ENCODE measurements around the gene CASKIN1. TPM values are rescaled to one million over a fixed set of nuclear protein-coding genes. Genes with fewer than 3 reads are reported as not detected.

CASKIN1 gene
- total RNA-seq, 6 donors from 2014 or later: 0.06 to 1.0 (median 0.15) TPM; not detected in 3

DNA sequence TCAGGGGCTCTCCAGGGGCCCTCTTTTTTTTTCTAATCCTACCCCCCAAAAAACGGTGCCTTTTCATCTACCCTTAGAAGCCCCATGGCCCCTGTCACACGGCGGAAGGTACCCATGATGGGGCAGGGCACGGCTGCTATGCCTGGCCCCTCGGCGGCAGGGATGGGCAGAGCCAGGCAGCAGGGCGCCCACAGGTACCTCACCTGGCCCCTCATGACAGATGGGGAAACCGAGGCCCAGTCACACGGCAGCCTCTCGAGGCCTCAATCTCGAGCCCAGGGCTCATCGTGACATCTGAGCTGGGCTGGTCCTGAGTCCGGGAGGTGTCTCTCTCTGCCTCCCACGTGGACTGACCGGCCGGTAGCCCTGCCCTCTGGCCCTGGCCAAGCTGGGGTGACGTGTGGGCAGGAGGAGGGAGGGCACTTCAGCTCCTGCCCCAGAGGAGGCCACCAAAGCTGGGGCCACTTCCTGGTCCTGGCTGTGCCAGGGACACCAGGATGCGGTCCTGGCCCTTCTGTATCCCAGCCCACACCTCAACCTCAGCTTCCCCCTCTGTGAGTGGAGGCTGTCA lies 29.3 kb downstream of the CASKIN1 start:
- no peak overlapping the region for H3K27ac ChIP-seq
- 94% methylated on average over 3 to 18 of the region's 18 CpGs for WGBS, 2 donors
- TF ChIP-seq POLR2AphosphoS5 (IDR thresholded peaks at IDR 0.05): no peak
- no peak for TF ChIP-seq EP300 (IDR thresholded peaks at IDR 0.05)
- TF ChIP-seq, protein P1, sequence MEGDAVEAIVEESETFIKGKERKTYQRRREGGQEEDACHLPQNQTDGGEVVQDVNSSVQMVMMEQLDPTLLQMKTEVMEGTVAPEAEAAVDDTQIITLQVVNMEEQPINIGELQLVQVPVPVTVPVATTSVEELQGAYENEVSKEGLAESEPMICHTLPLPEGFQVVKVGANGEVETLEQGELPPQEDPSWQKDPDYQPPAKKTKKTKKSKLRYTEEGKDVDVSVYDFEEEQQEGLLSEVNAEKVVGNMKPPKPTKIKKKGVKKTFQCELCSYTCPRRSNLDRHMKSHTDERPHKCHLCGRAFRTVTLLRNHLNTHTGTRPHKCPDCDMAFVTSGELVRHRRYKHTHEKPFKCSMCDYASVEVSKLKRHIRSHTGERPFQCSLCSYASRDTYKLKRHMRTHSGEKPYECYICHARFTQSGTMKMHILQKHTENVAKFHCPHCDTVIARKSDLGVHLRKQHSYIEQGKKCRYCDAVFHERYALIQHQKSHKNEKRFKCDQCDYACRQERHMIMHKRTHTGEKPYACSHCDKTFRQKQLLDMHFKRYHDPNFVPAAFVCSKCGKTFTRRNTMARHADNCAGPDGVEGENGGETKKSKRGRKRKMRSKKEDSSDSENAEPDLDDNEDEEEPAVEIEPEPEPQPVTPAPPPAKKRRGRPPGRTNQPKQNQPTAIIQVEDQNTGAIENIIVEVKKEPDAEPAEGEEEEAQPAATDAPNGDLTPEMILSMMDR (IDR thresholded peaks at IDR 0.05): no peak
- TF ChIP-seq POLR2A (IDR thresholded peaks at IDR 0.05): no peak
- H3K36me3 ChIP-seq: peaks cover 4 to 59% (median 42%) of the 10 kb centered on the region in 4 donors
- no peak overlapping the region for H3K4me3 ChIP-seq
- no peaks in the 10 kb centered on the region for H3K9me3 ChIP-seq
- ATAC-seq (ENCODE audit: low FRiP score in 2 of 2) (no peak), DNase-seq (peak in 1 of 2 donors; percentile 59)
- peaks cover 8 to 31% (median 9%) of the 10 kb centered on the region in 4 donors for H3K4me1 ChIP-seq
- H3K27me3 ChIP-seq: no peaks in the 10 kb centered on the region

DNA sequence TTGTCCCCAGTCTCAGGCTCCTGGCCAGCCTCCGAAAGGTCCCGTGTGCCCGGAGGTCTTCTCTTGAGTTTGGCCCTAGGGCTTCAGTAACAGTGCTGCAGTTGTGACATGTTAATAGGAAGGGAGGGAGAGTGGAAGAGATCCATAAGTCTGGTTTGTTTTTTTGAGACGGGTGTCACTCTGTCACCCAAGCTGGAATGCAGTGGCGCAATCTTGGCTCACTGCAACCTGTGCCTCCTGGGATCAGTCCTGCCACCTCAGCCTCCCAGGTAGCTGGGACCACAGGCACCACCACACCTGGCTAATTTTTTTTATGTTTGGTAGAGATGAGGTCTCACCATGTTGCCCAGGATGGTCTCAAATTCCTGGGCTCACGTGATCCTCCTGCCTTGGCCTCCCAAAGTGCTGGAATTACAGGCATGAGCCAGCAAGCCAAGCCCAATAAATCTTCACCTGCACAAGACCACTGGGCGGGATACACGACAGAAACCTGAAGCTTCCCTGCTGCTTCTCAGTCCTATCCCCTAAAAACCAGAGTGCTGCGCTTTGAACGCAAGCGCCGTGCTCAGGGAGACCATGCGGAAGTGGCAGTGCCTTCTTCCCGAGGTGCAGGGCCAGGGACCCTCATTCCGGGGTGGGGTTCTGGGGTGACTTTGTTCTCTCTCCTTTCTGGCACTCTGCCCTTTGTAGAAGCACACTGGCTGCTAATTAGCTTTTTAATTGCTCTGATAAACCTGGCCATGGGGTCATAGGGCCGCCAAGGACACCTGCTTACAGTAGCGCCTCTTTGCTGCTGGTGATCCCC lies 29.9 kb downstream of the CASKIN1 start:
- H3K27me3 ChIP-seq: no peaks in the 10 kb centered on the region
- TF ChIP-seq POLR2AphosphoS5 (IDR thresholded peaks at IDR 0.05) (no peak), EP300 (IDR thresholded peaks at IDR 0.05) (no peak), POLR2A (IDR thresholded peaks at IDR 0.05) (no peak)
- TF ChIP-seq, protein P1 (IDR thresholded peaks at IDR 0.05): no peak
- peaks cover 10 to 28% (median 13%) of the 10 kb centered on the region in 4 donors for H3K4me1 ChIP-seq
- no peaks in the 10 kb centered on the region for H3K9me3 ChIP-seq
- H3K36me3 ChIP-seq: peaks cover 4 to 52% (median 38%) of the 10 kb centered on the region in 4 donors
- H3K4me3 ChIP-seq: no peak overlapping the region
- WGBS, 2 donors: 92 to 94% methylated on average over 14 to 17 of the region's 17 CpGs
- no peak for ATAC-seq (ENCODE audit: low FRiP score in 2 of 2)
- no peak overlapping the region for H3K27ac ChIP-seq
- DNase-seq: no peak

DNA sequence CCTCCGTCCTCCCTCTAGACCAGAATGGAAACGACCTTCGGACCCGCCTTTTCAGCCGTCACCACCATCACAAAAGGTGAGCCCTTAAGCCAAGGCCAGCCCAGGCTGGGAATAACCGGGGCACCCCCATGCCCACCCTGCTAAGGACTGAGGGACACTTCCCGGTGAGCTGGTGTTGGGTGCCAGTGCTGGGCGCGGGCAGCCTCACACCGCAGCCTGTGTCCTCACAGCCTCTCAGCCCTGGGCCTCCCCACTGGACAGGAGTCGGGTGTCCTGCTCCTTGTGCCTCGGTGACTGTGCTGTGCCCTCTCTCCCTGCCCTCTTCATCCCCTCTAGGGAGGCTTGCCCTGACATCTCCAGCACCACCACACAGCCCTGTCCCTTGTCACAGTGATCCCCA lies 30.5 kb downstream of the CASKIN1 start:
- no peak overlapping the region for H3K27ac ChIP-seq
- no peaks in the 10 kb centered on the region for H3K27me3 ChIP-seq
- H3K4me3 ChIP-seq: no peak overlapping the region
- TF ChIP-seq, protein P1 (IDR thresholded peaks at IDR 0.05): no peak
- TF ChIP-seq EP300 (IDR thresholded peaks at IDR 0.05) (no peak), POLR2AphosphoS5 (IDR thresholded peaks at IDR 0.05) (no peak), POLR2A (IDR thresholded peaks at IDR 0.05) (no peak)
- peaks cover 13 to 30% (median 16%) of the 10 kb centered on the region in 4 donors for H3K4me1 ChIP-seq
- no peaks in the 10 kb centered on the region for H3K9me3 ChIP-seq
- DNase-seq: peak in 1 of 2 donors; percentile 55
- WGBS, 2 donors: 96% methylated on average over 7 to 11 of the region's 12 CpGs
- no peak for ATAC-seq (ENCODE audit: low FRiP score in 2 of 2)
- H3K36me3 ChIP-seq: peaks cover 4 to 52% (median 36%) of the 10 kb centered on the region in 4 donors

DNA sequence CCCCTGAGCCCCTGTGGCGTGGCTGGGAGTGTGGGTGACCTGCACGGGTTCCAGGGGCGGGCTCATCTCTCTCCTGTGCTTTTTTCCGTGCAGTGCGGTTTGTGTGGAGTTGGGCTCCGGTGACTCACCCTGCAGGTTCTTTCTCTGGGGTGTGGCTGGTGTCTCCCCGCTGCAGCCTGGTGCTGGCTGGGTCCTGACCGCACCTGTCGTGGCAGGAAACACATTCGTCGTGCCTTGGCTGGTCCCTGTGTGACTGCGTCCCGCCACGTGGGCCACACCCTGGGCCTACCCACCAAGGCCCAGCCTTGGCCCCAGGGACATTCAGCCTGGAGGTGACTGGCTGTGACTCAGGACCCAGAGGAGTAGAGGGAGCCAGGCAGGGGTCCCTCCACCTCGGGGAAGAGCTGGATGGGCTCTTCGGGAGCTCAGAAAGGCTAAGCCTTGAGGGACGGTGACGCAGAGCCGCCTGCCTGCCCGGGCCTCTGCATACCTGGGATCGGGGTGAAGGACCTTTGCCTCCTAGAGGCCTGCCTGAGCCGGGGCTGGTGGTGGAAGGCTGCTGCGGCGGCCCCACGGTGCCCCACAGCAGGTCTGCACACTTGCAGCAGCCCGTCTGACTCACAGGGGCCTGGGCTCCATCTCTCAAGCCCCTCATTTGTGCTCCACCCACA lies 33.1 kb downstream of the CASKIN1 start:
- no peak for TF ChIP-seq POLR2A (IDR thresholded peaks at IDR 0.05)
- no peak for TF ChIP-seq POLR2AphosphoS5 (IDR thresholded peaks at IDR 0.05)
- TF ChIP-seq, protein P1 (IDR thresholded peaks at IDR 0.05): no peak
- TF ChIP-seq EP300 (IDR thresholded peaks at IDR 0.05): no peak
- ATAC-seq (ENCODE audit: low FRiP score in 2 of 2) (no peak), DNase-seq (peak in 1 of 2 donors; percentile 79)
- H3K4me3 ChIP-seq: no peak overlapping the region
- H3K36me3 ChIP-seq: peaks cover 4 to 33% (median 23%) of the 10 kb centered on the region in 4 donors
- H3K27me3 ChIP-seq: no peaks in the 10 kb centered on the region
- no peak overlapping the region for H3K27ac ChIP-seq
- H3K9me3 ChIP-seq: no peaks in the 10 kb centered on the region
- 93 to 96% methylated on average over 10 to 15 of the region's 26 CpGs for WGBS, 2 donors
- H3K4me1 ChIP-seq: peaks cover 30 to 42% (median 32%) of the 10 kb centered on the region in 4 donors
